NCI-H187 treated with DMSO at 0.1 percent for 48 hours (cell line): ENCODE results near the gene SEMA3D.

ENCODE experiments used
- DNase-seq: peaks from one replicate; lab custom pipeline; 2025; lab: John Stamatoyannopoulos, UW

The SEMA3D gene

DNA sequence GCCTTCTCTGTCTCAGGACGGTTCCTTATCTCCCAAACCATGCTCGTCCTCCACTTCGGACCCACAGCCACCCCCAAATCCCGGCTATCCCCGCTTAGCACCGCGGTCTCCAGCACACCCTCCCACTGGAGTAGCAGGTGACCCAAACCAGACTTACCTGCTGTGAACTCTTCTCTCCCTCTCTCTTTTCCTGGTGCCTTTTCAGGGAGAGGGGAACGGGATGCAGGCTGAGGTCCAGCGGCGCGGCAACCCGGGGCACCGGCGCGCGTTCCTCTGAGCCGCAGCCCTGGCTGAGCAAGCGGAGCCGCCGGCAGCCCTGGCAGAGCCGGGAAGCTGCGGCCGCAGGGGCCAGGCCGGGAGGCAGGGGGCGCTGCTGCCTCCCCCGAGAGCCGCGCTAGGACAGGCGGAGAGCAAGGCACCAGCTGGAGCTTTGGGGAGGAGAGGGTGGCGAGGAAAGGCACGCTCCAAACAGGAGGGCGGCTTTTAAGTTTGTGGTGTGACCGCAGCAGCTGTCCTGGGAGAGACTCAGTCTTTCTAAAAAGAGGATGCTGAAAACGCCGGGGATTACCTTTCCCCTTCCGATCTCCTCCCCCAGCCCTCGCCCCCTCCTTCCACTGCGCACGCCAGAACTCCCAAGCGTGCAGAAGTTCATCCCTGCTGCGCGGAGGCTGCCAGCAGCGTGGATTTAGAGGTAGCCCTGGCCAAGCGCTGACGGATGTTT, at the start of gene SEMA3D:
TSS of gene SEMA3D (minus strand) at position 536 of the 721 bp plus-strand sequence. CDS start 65,165 bp downstream, outside the sequence.
- peak; percentile 40 for DNase-seq

DNA sequence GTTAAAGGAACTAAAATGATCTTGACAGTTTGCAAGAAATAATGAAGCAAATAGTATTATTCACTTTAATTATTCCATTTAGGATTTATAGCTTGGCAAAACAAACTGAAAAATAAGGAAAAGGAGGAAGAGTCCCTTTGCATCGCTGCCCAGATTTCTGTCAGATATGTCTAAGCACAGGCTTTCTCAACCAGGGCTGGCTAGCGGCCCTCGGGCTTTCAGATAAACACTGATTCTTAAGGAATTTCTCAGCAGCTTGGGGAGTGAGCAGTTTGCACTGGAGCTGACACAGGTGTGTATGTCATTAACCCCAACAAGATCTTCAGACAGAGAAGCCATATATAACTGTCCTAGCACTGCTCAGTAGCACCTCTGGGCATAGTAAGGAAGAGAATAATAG, 47.9 kb upstream of the SEMA3D start:
- DNase-seq, result no peak

DNA sequence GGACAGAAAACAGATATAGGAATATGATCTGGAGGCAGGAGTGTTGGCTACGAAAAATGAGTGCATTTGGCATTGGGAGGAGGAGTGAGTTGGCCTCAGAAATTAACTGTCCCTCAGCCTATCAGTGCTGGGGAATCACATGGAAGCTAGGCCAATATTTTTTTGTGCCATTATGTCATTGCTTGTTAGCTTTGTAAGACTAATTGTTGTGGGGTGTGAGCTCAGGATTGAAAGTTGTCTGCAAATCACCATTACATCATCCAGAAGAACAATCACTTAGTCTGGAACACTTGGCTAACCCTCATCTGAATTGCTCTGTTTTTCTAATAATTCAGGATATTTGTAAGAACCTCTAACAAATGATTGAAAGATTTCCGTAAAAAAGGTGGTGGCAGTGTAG, 45.2 kb upstream of the SEMA3D start:
- no peak for DNase-seq

DNA sequence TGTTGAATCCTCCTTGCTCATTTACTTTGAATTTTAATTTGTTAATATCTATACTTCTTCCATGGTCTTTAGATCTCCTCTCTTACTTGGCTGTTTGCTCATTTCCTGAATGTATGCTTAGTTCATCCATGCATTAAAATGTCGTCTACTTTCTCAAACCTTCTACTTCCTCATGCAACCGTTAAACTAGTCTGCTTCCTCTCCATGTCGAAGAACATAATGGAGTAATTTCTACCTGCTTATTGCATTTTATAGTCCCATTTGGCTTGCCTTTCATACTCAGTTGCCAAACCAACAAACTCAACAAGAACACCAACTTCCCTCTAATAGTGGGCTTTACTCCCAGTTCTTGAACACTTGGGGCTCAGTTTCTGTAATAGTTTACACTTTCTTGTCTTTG, 43.8 kb upstream of the SEMA3D start:
- DNase-seq, result no peak

DNA sequence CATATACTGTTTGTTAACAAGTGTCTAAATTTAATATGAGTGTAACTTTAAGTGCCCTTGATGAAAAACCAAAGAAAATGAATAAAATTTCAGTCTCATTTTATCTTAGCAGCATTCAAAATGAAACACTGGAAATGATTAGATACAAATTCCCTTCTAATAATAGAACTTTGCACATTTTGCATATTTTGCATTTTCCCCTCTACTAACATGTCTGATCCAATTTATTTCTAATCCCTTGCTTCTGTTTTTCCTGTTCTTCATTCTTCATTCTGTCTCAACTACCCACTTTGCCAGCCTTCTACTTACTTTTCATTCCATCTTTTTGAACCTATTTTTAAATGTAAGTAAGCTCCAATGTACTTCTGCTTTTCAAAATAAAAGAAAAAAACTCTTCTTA, 42.7 kb upstream of the SEMA3D start:
- no peak for DNase-seq

DNA sequence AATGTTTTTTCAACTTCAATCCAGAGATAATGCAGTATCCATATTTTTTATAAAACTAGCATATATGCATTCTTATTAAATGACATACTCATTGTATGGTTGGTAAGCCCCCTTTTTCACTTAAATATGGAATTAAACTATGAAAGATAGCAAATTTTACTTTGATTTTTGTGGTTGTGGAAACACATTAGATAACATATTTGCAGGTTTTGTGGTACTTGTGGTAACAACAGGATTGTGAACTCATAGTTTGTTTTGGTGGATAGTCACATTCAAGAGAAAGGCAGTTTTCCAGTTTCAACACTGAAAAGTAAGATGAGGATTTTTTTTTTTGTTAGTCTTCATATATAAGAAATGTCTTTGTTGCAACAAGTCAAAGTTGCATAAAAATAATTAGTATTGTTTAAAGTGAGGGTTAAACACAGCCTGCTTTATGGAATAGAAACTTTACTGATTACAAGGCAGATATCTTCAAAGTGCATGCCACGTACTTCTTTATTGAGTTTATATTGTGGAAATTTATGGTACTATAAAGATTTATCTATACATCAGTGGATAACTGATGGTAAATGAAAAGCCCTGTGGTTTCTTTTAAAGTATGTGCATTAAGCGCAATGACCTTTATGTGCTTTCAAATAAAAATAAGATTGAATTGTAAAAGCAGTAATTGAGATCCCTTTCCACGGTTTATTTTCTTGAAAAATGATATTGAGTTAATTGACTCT, 39.7 kb upstream of the SEMA3D start:
- DNase-seq, result no peak

DNA sequence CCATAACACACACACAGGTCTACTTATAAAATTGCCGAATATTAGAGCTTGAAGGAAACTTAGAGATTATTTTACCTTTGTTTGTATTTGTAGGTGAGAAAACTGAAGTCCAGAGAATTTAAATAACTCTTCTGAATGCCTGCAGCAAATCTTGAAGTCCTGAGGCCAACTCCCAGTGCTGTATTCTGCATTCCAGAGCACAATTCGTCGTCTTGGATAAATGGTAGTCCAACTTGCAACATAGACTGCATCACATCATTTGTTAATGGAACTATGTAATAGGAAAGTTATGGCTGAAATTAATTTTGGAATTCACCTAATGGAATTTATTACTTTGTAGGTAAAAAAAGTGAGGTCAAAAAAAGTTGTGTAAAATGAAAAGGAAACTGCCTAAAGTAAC, 37.3 kb upstream of the SEMA3D start:
- no peak for DNase-seq

DNA sequence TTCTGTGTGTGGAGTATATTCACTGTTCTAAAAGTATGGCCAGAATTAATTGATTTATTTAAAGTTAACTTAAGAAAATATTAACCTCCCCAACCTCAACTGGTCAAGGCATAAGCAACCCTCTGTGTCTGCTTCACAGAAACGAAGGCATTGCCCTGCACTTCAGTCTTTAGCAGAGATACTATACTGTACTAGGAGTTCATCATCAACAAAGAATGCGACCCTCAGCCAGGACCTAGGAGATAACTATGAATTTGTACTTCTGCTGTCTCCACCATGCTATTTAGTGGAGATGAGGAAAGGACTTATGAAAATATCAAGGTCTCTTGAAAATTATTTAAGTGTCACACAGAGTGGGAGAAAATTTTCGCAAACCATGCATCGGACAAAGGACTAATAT, 35.7 kb upstream of the SEMA3D start:
- DNase-seq, result no peak

DNA sequence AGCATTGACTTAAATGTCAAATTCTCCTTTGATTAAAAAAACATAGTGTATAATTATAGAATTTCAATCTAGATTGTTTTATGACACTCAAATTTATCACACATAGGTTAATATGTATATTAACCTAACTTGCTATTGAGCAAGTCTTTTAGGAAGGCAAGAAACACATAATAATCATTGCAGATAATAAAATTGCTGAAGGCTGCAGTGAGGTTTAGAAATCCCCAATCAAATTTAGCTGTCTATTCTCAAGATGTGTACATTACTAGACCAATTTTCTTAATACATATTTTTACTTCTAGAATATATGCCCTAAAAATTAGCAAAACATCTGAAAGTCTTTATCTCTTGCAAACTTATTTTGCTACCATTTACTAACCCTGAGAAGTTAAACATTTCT, 34.9 kb upstream of the SEMA3D start:
- no peak for DNase-seq

DNA sequence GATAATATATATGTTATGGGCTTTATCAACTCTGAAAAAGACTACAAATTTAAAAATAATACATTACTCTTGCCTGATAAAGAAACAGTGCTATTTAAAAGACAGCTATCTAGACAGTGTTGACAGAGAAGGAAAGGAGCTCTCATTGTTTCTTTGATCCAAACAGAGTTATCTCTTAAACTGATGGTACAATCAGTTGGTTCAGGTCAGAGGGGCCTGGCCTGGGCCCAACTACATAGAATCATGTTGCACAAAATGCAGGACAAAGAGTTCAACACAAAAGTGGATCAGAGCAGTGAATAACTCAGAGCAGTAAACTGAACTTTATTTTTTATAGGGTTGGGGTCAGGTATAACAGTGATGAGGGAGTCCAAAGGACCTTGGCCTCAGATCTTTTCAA, 33.8 kb upstream of the SEMA3D start:
- no peak for DNase-seq

DNA sequence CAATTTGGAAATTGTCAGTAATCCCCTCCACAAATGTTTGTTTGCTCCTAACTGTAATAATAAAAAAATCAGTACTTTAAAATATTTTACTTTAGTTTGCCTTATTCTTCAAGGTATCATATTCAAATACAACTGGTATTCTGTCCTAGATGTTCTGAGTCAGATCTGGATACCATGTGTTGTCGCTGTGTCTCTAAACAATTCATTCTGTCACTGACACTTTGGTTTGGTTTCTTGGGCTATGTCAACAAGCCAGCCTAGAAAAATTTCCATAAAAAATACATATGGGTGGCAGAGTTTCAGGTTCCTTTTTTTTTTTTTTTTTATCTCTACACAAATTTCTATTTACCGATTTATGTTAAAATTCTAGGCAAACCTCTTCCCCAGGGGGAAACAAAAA, 33.2 kb upstream of the SEMA3D start:
- DNase-seq, result no peak

DNA sequence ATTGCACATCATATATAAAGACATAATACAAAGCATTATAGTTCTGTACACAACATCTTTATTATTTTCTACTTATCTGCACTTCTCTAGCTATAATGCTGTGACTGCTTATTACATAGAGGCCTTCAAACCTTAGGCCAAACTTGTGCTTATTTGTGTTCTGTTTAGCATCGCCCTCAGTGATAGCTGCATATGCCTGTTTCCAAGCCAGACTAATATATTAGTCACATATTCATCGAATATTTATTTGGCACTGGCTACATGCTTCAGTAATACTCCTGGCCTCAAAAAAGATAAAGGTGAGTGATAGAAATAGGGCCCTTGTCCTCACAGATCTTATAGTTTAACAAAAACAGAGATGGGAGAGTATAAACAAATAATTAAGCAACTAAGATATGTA, 30.2 kb upstream of the SEMA3D start:
- no peak for DNase-seq

DNA sequence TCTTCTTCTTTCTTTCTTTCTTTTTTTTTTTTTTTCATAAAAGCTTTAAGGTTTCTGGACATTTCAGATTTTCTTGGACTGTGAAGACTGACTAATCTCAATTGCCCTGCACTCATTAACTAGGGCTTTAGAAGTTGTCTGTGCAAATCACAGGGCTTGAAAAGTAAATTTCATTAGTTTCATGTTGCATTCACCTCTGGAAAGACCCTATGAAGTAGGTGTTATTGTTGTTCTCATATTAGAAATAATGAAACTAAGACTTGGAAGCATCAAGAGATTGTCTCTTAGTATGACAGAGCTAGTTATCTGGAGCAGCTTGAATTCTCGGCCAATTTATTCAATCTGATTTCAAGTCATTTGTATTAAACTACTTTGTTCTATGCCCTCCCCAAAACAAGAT, 28.2 kb upstream of the SEMA3D start:
- DNase-seq, result no peak

DNA sequence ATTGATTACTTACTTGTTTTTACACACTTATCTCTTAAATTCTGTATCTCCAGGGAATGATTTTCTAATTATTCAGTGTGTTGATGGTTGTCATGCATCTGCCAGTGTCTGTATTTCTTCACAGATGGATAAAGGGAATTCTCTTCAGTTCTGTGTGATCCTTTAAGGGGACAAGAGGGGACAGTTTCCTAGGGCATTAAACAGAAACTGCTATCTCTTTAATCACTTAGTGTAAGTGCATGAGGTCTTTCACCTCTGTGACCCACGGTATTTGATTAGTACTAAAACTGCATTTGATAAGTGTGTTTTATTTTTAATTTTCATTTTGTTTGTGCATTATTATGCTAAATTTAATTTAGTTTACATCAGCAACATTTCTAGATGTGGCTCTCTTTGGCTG, 26.6 kb upstream of the SEMA3D start:
- DNase-seq, result no peak

DNA sequence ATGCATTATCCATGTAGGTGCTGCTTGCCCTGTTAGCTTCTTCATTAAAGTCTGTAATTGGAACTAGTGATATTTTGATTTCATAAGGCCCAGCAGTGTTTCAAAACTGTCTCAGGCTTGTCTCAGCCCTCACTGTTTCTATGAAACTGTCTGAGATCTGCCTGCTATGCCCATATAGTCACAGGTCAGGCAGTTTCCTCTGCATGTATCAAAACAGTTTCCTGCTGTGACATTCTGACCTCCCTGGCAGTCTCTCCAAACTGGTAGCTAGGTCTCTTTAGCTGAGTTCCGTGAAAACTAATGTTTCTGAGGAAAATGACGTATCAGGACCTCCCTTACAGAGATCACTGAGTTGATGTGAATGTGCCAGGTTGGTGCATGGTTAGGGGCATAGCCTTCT, 18.9 kb upstream of the SEMA3D start:
- no peak for DNase-seq

DNA sequence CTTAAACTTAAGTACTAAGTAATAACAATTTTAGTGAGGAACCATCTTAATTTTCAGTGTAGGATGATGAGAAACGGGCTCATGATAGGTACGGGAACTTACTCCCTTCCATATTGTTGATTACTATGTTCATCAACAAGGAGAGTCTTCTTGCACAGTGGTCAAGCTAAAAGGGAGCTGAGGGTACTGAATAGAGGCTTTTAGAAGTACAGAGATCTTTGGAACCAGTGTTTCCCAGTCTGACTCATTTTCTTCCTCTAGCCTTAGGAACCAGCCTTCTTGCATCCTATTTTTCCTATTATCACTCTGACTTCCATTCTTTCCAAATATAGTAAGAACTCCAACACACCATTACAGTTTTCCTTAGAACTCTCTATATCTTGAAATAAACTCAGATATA, 17.6 kb upstream of the SEMA3D start:
- DNase-seq, result no peak

DNA sequence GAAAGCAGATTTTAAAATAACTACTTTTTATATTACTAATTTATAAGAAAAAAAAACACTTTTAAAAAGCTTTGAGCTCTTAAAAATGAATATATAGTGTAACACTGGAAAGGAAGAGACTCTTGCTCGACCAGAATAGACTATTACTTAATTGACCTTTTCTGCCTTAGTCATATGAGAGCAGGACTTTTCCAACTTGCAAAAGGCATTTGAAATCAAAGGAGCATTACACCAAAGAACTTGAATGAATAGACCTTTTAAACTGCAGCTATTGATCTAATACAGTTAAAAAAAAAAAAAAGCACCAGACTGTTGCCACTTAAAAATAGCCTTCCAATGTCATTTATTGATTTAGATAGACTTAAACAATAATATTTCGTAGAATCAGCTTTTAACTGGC, 17.2 kb upstream of the SEMA3D start:
- DNase-seq, result no peak

DNA sequence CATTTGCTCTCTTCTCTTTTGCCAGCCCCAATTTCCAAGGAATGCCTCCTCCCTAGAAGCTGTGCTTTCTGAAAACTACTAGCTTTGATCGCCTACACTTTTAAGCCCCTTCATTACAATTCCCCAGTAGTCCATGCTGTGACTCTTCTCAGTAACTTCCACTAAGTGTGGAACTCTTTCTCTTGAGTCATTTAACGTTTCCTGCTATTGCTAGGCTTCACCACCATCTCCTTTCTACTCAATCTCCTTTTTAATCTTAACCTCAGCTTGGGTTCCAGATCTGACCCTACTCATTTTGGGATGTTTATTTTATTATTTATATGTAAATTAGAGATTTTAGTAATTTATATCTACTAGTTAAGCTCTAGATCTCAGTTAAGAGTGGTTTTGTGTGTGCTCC, 14.4 kb upstream of the SEMA3D start:
- DNase-seq, result no peak

DNA sequence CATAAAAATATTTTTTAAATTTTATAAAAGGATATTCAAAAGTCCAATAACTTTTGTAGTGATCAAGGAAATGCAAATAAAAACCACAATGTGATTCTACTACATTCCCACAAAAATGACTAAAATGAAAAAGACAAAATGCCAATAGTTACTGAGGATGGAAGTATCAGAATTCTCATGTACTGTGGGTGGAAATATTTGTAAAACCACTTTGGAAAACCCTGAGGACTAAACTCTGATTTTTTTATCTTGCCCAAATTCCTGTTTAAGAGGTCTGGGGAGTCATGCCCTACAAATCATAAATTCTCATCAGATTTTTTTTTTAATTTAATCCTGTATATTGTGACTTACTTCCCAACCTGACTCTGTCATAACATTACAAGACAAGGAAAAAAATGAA, 9.8 kb upstream of the SEMA3D start:
- no peak for DNase-seq

DNA sequence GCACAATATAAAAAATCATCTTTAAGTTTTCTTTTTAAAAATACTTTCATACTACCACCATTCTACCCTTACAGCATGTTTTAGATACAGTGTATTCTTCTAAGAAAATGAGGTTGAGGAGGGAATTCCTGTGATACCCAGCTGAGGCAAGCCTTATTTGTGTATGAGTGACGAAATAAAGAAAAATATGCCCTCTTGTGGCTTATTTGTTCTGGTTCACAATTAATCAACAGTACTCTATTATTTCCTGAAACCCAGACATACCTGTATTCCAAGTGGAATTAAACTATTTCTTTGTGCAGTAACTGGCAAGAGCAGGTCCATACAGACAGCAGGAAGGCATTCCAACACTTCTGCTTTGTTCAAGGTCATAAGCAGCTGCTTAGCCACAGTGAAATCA, 4.5 kb upstream of the SEMA3D start:
- DNase-seq, result no peak

DNA sequence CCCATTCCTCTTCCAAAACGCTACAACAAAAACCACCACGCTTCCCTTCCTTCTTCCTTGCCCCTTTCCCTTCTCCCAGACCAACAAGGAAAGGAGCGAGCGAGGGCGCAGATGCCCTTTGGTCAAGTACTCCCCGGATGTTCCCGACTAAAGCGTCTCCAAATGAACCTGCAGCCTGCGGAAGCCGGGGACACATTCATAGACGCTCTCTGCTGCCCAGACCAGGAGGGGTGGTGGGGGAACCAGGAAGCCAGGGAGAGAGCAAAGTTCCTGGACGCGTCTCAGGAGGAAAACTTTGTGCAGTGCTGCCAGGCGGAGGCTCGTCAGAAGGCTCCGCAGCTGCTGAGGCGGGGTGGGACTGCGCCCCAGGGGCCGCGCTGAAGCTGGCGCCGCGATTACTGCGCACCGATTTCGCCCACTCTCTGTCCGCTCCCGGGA, 754 bp downstream of the SEMA3D start:
- no peak for DNase-seq

DNA sequence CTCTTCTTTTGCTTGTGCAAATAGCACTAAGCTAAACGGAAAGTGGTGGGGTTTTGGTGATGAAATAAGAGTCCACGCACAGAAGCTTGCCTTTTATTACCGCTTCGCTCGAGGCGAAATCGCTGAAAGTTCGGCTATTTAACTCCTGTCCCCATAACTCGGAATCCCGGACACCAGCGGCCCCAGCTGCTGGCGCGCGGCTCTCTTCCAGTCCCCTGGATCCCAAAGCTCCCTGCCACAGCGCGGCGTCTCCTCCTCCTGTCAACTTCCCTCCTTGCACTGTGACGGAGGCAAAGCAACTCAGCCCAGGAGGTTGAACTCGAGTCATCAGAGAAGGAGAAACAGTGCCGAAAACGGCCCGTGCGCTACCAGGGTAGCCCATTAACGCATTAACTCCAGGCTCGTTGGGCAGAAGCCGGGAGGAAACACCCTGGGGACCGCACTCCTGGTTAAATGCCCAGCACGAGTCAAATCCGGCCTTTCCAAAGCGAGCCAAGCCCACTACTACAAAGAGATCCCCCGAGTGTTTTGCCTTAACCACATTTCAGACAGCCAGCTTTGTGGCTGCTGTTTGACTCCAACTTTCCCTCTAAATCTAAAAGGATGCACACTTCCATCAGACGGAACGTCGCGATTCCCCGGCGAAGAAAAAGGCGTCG, 1.3 kb downstream of the SEMA3D start:
- DNase-seq, result no peak
